Smooth muscle cell of trachea (primary cell): ENCODE measurements around the gene INSIG1. TPM values are rescaled to one million over a fixed set of nuclear protein-coding genes. Genes with fewer than 3 reads are reported as not detected.

Experiments
- total RNA-seq: library from RNA; depleted of rRNA; stranded (reverse); fragments of >200 nt; gene quantifications from 2 replicates; pipeline ENCODE4 v1.2.1, GENCODE V29; 2014

The INSIG1 gene
- 185 and 356 TPM in 2 replicates for total RNA-seq

DNA sequence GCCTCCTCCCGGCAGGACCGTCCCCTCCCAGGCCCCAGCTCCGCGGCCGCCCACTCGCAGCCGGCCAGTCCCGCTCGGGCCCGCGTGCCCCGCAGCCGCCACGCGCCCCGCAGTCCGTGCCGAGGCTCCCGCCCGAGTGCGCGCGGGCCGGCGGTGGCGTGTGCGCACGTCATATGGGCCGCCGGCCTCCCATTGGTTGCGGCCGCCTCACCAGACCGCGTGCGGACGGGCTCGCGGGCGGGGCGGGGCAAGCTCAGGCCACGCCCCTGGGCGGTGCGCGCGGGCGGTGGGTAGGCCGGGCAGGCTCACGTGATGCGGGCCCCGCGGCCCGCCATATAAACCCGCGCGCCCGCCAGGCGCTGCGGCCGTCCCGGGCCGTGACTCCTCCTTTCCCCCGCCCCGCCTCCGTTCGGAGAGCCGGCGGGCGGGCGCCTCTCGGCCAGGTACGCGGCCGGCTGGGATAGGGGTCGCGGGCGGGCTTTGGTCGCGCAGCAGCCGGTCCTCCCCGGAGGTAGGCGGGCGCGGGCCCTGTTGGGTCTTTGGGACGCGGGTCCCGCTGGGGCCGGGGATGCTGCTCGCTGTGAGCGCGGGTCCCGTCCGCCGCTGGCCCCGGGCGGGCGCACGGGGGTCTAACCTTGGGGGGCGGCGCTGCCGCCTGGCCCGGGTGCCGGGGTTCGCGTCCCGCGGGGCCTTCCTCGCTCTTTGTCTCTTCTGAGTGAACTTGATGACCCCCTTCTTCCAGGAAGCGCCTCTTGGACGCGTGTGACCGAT is at the start of gene INSIG1:
INSIG1 (plus strand) TSS at position 362 of the 771 bp plus-strand sequence; CDS start at position 770, 408 bp downstream.

Other genes starting within 250 kb of the INSIG1 start
- gene HTR5A, start 227.6 kb upstream of the INSIG1 start, total RNA-seq = not detected in 2 replicates
- gene EN2, start 160.3 kb downstream of the INSIG1 start, total RNA-seq = not detected in 2 replicates
- not detected in 2 replicates for gene CNPY1, start 248.7 kb downstream of the INSIG1 start, total RNA-seq